AG09309 (cell line): ENCODE results near the gene TIPARP.

ENCODE experiments used
- DNase-seq: peaks from one replicate; pipeline ENCODE4 v3.0.0-alpha.2; 2010; ENCODE audit warnings: low read depth
- H3K4me3 ChIP-seq: 2 replicates; pipeline ENCODE4 v1.5.1; 2011; ENCODE audit warnings: mild to moderate bottlenecking, low read depth, low read length, moderate library complexity; ENCODE audit not compliant: control insufficient read depth
- TF ChIP-seq, protein P1 (sequence below): IDR thresholded peaks from 2 replicates; pipeline ENCODE4 v1.5.1; 2011; ENCODE audit warnings: mild to moderate bottlenecking, low read depth, low read length, inconsistent platforms; ENCODE audit not compliant: insufficient read depth, control insufficient read depth; ENCODE audit errors: missing control alignments

TIPARP gene

DNA sequence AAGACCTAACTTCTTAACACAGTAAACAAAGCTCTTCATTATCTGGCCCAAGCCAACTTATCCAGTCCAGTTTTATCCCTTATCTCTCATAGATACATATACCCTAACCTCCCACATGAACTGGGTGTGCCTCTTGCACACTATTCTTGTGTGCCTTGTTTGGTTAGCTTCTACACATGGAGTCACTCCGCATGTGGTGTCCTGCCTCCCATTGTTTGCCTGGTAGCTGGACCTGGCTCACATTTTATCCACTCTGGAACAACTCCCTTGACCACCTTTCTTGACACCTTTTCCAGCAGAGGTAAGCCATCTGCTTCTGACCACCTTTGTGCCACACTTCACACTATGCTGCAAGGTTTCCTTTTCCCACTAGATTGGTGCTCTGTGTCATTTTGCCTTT is 15.2 kb downstream of the TIPARP start:
- no peak for DNase-seq
- TF ChIP-seq, protein P1, sequence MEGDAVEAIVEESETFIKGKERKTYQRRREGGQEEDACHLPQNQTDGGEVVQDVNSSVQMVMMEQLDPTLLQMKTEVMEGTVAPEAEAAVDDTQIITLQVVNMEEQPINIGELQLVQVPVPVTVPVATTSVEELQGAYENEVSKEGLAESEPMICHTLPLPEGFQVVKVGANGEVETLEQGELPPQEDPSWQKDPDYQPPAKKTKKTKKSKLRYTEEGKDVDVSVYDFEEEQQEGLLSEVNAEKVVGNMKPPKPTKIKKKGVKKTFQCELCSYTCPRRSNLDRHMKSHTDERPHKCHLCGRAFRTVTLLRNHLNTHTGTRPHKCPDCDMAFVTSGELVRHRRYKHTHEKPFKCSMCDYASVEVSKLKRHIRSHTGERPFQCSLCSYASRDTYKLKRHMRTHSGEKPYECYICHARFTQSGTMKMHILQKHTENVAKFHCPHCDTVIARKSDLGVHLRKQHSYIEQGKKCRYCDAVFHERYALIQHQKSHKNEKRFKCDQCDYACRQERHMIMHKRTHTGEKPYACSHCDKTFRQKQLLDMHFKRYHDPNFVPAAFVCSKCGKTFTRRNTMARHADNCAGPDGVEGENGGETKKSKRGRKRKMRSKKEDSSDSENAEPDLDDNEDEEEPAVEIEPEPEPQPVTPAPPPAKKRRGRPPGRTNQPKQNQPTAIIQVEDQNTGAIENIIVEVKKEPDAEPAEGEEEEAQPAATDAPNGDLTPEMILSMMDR: no peak
- H3K4me3 ChIP-seq: no peak overlapping the region

DNA sequence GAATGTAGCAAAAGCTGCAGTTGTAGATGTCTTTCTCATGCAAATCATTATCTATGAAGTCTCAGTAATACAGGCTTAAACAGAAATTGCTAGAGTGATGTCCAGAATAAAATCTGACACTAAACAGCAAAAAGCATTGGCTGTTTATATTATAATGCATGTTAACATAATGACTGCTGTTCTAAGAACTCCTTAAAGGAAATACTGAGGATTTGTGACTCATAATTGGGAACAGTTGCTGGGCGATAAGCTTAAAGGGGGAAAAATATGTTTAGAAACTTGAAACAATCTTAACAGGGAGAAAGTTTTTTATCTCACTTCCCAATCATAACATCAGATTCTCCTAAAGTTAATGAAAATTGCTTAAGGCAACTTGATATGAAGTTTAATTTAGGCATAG is 17.5 kb downstream of the TIPARP start:
- DNase-seq: no peak
- H3K4me3 ChIP-seq: no peak overlapping the region
- TF ChIP-seq, protein P1: no peak

DNA sequence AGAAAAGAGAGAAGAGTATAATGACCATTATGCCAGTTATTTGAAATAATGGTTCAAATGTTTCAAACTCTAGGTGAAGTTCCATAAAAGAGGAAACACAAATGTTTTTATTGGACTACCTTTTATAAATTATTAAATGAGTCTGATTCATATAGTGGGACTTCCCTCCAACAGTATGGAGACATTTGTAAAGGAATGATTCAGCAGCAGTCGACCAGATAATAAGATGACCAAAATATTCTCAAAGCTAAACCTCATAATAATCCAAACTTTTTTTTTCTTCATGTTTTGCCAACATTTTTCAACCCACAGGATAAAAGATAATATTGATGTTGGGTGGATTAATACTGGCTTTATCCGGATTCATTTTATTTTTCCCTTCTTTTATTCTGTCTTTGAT is 18.8 kb downstream of the TIPARP start:
- H3K4me3 ChIP-seq: no peak overlapping the region
- TF ChIP-seq, protein P1: no peak
- DNase-seq: no peak

DNA sequence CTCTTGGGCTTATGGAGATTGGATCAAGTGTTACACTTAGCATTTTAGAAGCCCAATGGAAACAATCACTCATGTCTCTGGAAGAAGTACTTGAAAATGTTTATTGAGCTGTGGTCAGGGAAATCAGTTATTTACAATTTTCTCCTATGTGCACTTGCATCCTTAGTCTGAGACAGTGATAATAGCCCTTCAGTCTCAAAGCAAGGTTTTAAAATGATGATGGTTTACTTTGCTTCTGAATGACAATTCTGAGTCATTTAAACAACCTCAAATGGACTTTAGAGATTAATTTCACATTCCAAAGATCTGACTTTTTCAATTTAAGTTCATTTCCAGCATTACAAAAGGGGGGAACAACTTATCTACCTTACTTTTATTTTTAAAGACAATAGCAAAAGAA is 20.1 kb downstream of the TIPARP start:
- no peak overlapping the region for H3K4me3 ChIP-seq
- TF ChIP-seq, protein P1: no peak
- DNase-seq: no peak

DNA sequence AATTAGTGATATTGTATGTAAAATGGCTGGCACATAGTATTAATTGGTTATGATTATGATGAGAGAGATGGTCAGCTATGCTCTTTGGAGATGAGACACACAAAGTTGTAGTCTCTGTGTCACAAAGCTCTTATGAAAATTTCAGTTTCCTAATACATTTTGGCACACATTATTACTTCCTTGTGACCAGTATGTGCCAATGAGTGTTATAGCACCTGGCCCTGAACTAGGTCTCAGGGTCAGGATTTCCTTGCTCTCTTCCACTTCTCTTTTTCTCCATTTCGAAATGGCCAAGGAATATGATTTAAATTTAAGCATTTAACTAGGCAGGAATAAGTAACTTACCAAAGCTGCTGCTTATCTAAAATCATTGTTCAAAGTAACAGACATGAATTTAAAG is 28.0 kb downstream of the TIPARP start:
- no peak overlapping the region for H3K4me3 ChIP-seq
- no peak for DNase-seq
- TF ChIP-seq, protein P1: no peak

DNA sequence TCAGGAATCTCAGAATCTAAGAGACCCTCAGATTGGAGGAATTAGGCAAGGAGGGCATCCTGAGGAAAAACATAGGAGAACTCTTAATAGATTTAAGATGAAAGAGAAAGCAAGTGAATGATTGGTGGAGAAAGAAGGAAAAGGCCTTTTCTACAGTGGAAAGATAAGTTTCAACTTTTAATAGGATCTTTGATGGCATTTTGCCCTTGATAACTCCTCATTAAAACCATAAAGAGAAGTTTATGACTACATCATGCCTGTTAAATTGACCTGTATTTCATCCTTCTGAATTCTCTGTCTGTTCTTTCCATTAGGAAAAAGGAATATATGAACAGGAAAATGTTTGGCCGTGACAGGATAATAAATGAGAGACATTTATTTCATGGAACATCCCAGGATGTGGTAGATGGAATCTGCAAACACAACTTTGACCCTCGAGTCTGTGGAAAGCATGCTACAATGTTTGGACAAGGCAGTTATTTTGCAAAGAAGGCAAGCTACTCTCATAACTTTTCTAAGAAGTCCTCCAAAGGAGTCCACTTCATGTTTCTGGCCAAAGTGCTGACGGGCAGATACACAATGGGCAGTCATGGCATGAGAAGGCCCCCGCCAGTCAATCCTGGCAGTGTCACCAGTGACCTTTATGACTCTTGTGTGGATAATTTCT is 30.1 kb downstream of the TIPARP start:
- no peak overlapping the region for H3K4me3 ChIP-seq
- no peak for DNase-seq
- TF ChIP-seq, protein P1: no peak
